ENCODE results near the gene PKNOX1.
"Not testable (repeated sequence)": the region's sequence is repeated elsewhere in the genome, so short reads cannot be mapped to it uniquely, and the experiment has no call there.

The PKNOX1 gene

GRCh38 chr21:42973991-42974831 is at the start of gene PKNOX1:
TSS of gene PKNOX1 (plus strand) at chr21:42974562. CDS start at chr21:43004382, 29,820 bp downstream.
- peak; percentile 99 for DNase-seq (ENCODE audit: low read depth)

GRCh38 chr21:42925114-42925926 is 49.0 kb upstream of the PKNOX1 start, which contains the start of gene ERVH48-1:
TSS of gene ERVH48-1 (minus strand) at chr21:42925630. CDS start at chr21:42919006, 6,624 bp downstream.
- DNase-seq (ENCODE audit: low read depth), result no peak

- not testable (repeated sequence) for DNase-seq (ENCODE audit: low read depth)
Measured at GRCh38 chr21:42927474-42928200, 46.7 kb upstream of the PKNOX1 start.

- no peak for DNase-seq (ENCODE audit: low read depth)
Measured at GRCh38 chr21:42929969-42930368, 44.4 kb upstream of the PKNOX1 start.

- DNase-seq (ENCODE audit: low read depth), result no peak
Measured at GRCh38 chr21:42931560-42932235, 42.7 kb upstream of the PKNOX1 start.

- not testable (repeated sequence) for DNase-seq (ENCODE audit: low read depth)
Measured at GRCh38 chr21:42932378-42933136, 41.8 kb upstream of the PKNOX1 start.

- DNase-seq (ENCODE audit: low read depth), result not testable (repeated sequence)
Measured at GRCh38 chr21:42933137-42933970, 41.0 kb upstream of the PKNOX1 start.

- not testable (repeated sequence) for DNase-seq (ENCODE audit: low read depth)
Measured at GRCh38 chr21:42933973-42934372, 40.4 kb upstream of the PKNOX1 start.

GRCh38 chr21:42936360-42936759 is 38.0 kb upstream of the PKNOX1 start:
- not testable (repeated sequence) for DNase-seq (ENCODE audit: low read depth)

- DNase-seq (ENCODE audit: low read depth), result not testable (repeated sequence)
Measured at GRCh38 chr21:42937034-42937940, 37.1 kb upstream of the PKNOX1 start.

- no peak for DNase-seq (ENCODE audit: low read depth)
Measured at GRCh38 chr21:42937960-42938605, 36.3 kb upstream of the PKNOX1 start.

GRCh38 chr21:42938606-42938995 is 35.8 kb upstream of the PKNOX1 start:
- not testable (repeated sequence) for DNase-seq (ENCODE audit: low read depth)

GRCh38 chr21:42939582-42940413 is 34.6 kb upstream of the PKNOX1 start:
- DNase-seq (ENCODE audit: low read depth), result no peak

GRCh38 chr21:42941696-42942085 is 32.7 kb upstream of the PKNOX1 start:
- no peak for DNase-seq (ENCODE audit: low read depth)

GRCh38 chr21:42942244-42942643 is 32.1 kb upstream of the PKNOX1 start:
- no peak for DNase-seq (ENCODE audit: low read depth)

GRCh38 chr21:42949094-42949755 is 25.1 kb upstream of the PKNOX1 start:
- not testable (repeated sequence) for DNase-seq (ENCODE audit: low read depth)

- DNase-seq (ENCODE audit: low read depth), result not testable (repeated sequence)
Measured at GRCh38 chr21:42951193-42951592, 23.2 kb upstream of the PKNOX1 start.

Data from stimulated activated CD4-positive, alpha-beta T cell treated with anti-CD3 and anti-CD28 coated beads, Interleukin-2, amount 100 ng/mL, for 4 hours (primary cell).